Body of pancreas (tissue), 4 donors: ENCODE data around the gene CEP104. TPM values are rescaled to one million over a fixed set of nuclear protein-coding genes. Genes with fewer than 3 reads are reported as not detected.

Source experiments
- ATAC-seq: fragments of 150-250 bp; one replicate; pipeline ENCODE4 v1.9.1; 2016
- DNase-seq, 4 donors: peaks; one replicate each; pipeline ENCODE4 v3.0.0-alpha.2; 2019
- H3K27ac ChIP-seq, 4 donors: fragments of 200-600 bp; sonication (generic); 1 replicate in 3 of 4; 2 replicates in 1 of 4; pipeline versions ENCODE4 v1.5.1 to v1.6.1; 2016 to 2019; ENCODE audit warnings: mild to moderate bottlenecking in 1 of 4, mixed read lengths in 1 of 4, moderate library complexity in 1 of 4
- H3K27me3 ChIP-seq, 2 donors: fragments of 200-600 bp; sonication (generic); one replicate each; pipeline ENCODE4 v1.6.0; 2016; ENCODE audit warnings: mild to moderate bottlenecking in 1 of 2
- H3K36me3 ChIP-seq, 2 donors: fragments of 200-600 bp; sonication (generic); replicated peaks in 1 of 2; 2 replicates each; pipeline ENCODE4 v1.5.1; 2016; ENCODE audit warnings: low read depth in 2 of 2; ENCODE audit not compliant: insufficient read depth in 1 of 2
- H3K4me1 ChIP-seq: fragments of 200-600 bp; sonication (generic); one replicate; pipeline ENCODE4 v1.6.0; 2016
- H3K4me3 ChIP-seq, 2 donors: fragments of 200-600 bp; sonication (generic); 1 replicate in 1 of 2; 2 replicates in 1 of 2; pipeline ENCODE4 v1.5.1; 2016 to 2019
- H3K9me3 ChIP-seq, 3 donors: fragments of 200-600 bp; sonication (generic); 1 replicate in 2 of 3; 2 replicates in 1 of 3; pipeline ENCODE4 v1.5.1; 2016
- CTCF ChIP-seq, 7 experiments: fragments of 450-650 bp in 4 of 7; fragments of 200-600 bp in 3 of 7; sonication (generic) in 3 of 7; IDR thresholded peaks; one replicate each; pipeline ENCODE4 v1.5.1; 2016 to 2019; ENCODE audit warnings: antibody characterized with exemption in 7 of 7
- POLR2A ChIP-seq, 3 donors: fragments of 450-650 bp; IDR thresholded peaks; one replicate each; pipeline ENCODE4 v1.6.1; 2016; ENCODE audit warnings: antibody characterized with exemption in 3 of 3, mild to moderate bottlenecking in 2 of 3
- WGBS, 2 donors: methylation state at CpG; one replicate each; pipeline ENCODE4 v1.1.5; 2017; 5-methylcytosine and 5-hydroxymethylcytosine counted together
- intact Hi-C: fragments of 100-400 bp; cut with DNase I; formaldehyde crosslinking; loops from one replicate; pipeline ENCODE4 v1.15.1; 2023
- total RNA-seq, 2 donors: library from RNA; depleted of rRNA; stranded (reverse); fragments of >200 nt; gene quantifications; one replicate each; pipeline ENCODE4 v1.1.0, GENCODE V29; 2016

CEP104 gene
- total RNA-seq, 2 donors from 2014 or later, result 17.9 to 22.1 TPM

GRCh38 chr1:3778590-3779264 is 78.3 kb downstream of the CEP104 start:
- DNase-seq (no peak), ATAC-seq (no peak)
- peaks cover 31% of the 10 kb centered on the region for H3K4me1 ChIP-seq
- intact Hi-C loops, result no loop called here
- H3K4me3 ChIP-seq, result no peak overlapping the region
- H3K27ac ChIP-seq, result no peak overlapping the region
- peaks cover 9 to 34% of the 10 kb centered on the region in 2 donors for H3K36me3 ChIP-seq
- TF ChIP-seq CTCF (IDR thresholded peaks at IDR 0.05) (no peak), POLR2A (IDR thresholded peaks at IDR 0.05) (no peak)
- H3K9me3 ChIP-seq, result no peaks in the 10 kb centered on the region
- 73 to 76% methylated on average over 6 to 14 of the region's 14 CpGs for WGBS, 2 donors
- no peaks in the 10 kb centered on the region for H3K27me3 ChIP-seq

- Histone ChIP-seq H3K4me3 (no peak overlapping the region), H3K27ac (no peak overlapping the region), H3K36me3 (peaks cover 9 to 31% of the 10 kb centered on the region in 2 donors), H3K4me1 (peaks cover 39% of the 10 kb centered on the region), H3K9me3 (no peaks in the 10 kb centered on the region), H3K27me3 (no peaks in the 10 kb centered on the region)
- TF ChIP-seq CTCF (IDR thresholded peaks at IDR 0.05) (no peak), POLR2A (IDR thresholded peaks at IDR 0.05) (no peak)
- intact Hi-C loops, result no loop called here
- 24 to 72% methylated on average over 3 to 16 of the region's 20 CpGs for WGBS, 2 donors
- peak in 1 of 4 donors; percentile 45 for DNase-seq
- no peak for ATAC-seq
Observed at GRCh38 chr1:3777647-3778589, 79.1 kb downstream of the CEP104 start.

- DNase-seq (no peak), ATAC-seq (no peak)
- whole genome bisulfite sequencing, 2 donors, result 68% methylated on average over 7 of the region's 10 CpGs; no CpG with 5 or more reads in 1 of the 2 donors
- Histone ChIP-seq H3K36me3 (peaks cover 6 to 24% of the 10 kb centered on the region in 2 donors), H3K9me3 (no peaks in the 10 kb centered on the region), H3K4me3 (no peak overlapping the region), H3K4me1 (peaks cover 40% of the 10 kb centered on the region), H3K27ac (no peak overlapping the region), H3K27me3 (no peaks in the 10 kb centered on the region)
- intact Hi-C loops, result no loop called here
- TF ChIP-seq CTCF (IDR thresholded peaks at IDR 0.05), result no peak
- TF ChIP-seq POLR2A (IDR thresholded peaks at IDR 0.05), result no peak
Observed at GRCh38 chr1:3777078-3777547, 79.9 kb downstream of the CEP104 start.

- intact Hi-C loops, result no loop called here
- Histone ChIP-seq H3K4me1 (peaks cover 48% of the 10 kb centered on the region), H3K27ac (no peak overlapping the region), H3K4me3 (no peak overlapping the region), H3K27me3 (no peaks in the 10 kb centered on the region), H3K9me3 (no peaks in the 10 kb centered on the region), H3K36me3 (peaks cover 0 to 16% of the 10 kb centered on the region in 2 donors)
- DNase-seq (no peak), ATAC-seq (no peak)
- TF ChIP-seq POLR2A (IDR thresholded peaks at IDR 0.05) (no peak), CTCF (IDR thresholded peaks at IDR 0.05) (no peak)
- WGBS, 2 donors, result 77 to 90% methylated on average over 8 to 18 of the region's 21 CpGs
Observed at GRCh38 chr1:3776231-3776961, 80.6 kb downstream of the CEP104 start.
